K562 (cell line): ENCODE results near the gene LAMTOR4. TPM values are rescaled to one million over a fixed set of nuclear protein-coding genes. Genes with fewer than 3 reads are reported as not detected.

ENCODE experiments used
- ATAC-seq: fragments of 200-7000 bp; cut with Tn5 transposase; 3 replicates; pipeline ENCODE4 v1.9.1; 2020; ENCODE audit warnings: moderate library complexity
- BruUV-seq: library from RNA; stranded (reverse); fragments of 400-500 nt; replicated peaks from 2 replicates; lab custom pipeline; 2021; lab: Mats Ljungman, UMichigan
- CTCF ChIA-PET: fragments of 300-600 bp; formaldehyde crosslinking; extraction: SDS; loops from one replicate; lab custom pipeline; 2021; ENCODE audit warnings: low intra/inter-chr PET ratio; lab: Yijun Ruan, JAX
- POLR2A ChIA-PET: fragments of 300-600, 350-650 bp; sonication (Branson Sonifier 250); formaldehyde crosslinking; extraction: SDS; loops from one replicate; lab custom pipeline; 2021; ENCODE audit warnings: antibody characterized with exemption, inconsistent platforms; lab: Yijun Ruan, JAX
- DNase-seq, 4 experiments: peaks; one replicate each; pipeline versions ENCODE4 v3.0.0 to v3.0.0-alpha.2; 2011 to 2018; ENCODE audit warnings: low spot score in 3 of 4, mixed read lengths in 3 of 4; ENCODE audit errors: extremely low read depth in 1 of 4
- FAIRE-seq: peaks from 2 replicates; lab custom pipeline; 2011; peaks lifted over from hg19 to GRCh38; lab: Jason Lieb, UNC
- H2AFZ ChIP-seq: 2 replicates; pipeline ENCODE4 v1.6.0; 2011; ENCODE audit warnings: low read depth, low read length, control low read depth, inconsistent platforms
- H3K27ac ChIP-seq: fragments of 200-600 bp; 3 replicates; pipeline ENCODE4 v1.8.0; 2011; ENCODE audit warnings: low read depth, mild to moderate bottlenecking, control low read depth, inconsistent platforms, low read length, moderate library complexity, mixed read lengths; ENCODE audit errors: extremely low read depth
- H3K27me3 ChIP-seq, 2 experiments: fragments of 300-600 bp in 1 of 2; 2 replicates in 1 of 2; 3 replicates in 1 of 2; pipeline versions ENCODE4 v1.6.0 to v1.8.0; 2011; ENCODE audit warnings: inconsistent platforms in 2 of 2, low read length in 2 of 2, mild to moderate bottlenecking in 1 of 2, mixed read lengths in 1 of 2, moderate library complexity in 1 of 2; ENCODE audit not compliant: control insufficient read depth in 2 of 2, insufficient read depth in 2 of 2
- H3K36me3 ChIP-seq: fragments of 300-600 bp; 3 replicates; pipeline ENCODE4 v1.8.0; 2011; ENCODE audit warnings: mild to moderate bottlenecking, low read length, inconsistent platforms; ENCODE audit not compliant: control insufficient read depth, insufficient read depth
- H3K4me1 ChIP-seq, 2 experiments: fragments of 200-600 bp in 1 of 2; replicated peaks in 1 of 2; 2 replicates in 1 of 2; 3 replicates in 1 of 2; pipeline versions ENCODE4 v1.5.1 to v1.8.0; 2011; ENCODE audit warnings: inconsistent platforms in 2 of 2, low read length in 2 of 2, mild to moderate bottlenecking in 1 of 2, mixed read lengths in 1 of 2, moderate library complexity in 1 of 2; ENCODE audit not compliant: control insufficient read depth in 2 of 2, insufficient read depth in 2 of 2
- H3K4me2 ChIP-seq: 2 replicates; pipeline ENCODE4 v1.6.1; 2011; ENCODE audit warnings: low read length, control low read depth, inconsistent platforms, mixed read lengths; ENCODE audit not compliant: insufficient read depth
- H3K4me3 ChIP-seq: fragments of 200-600 bp; sonication (generic), shearing (Covaris generic); 2 replicates; pipeline ENCODE4 v1.5.1; 2016; ENCODE audit warnings: control low read depth, inconsistent platforms
- H3K79me2 ChIP-seq: fragments of 200-600 bp; 3 replicates; pipeline ENCODE4 v1.8.0; 2011; ENCODE audit warnings: low read length, inconsistent platforms; ENCODE audit not compliant: control insufficient read depth, insufficient read depth
- H3K9ac ChIP-seq, 2 experiments: 2 replicates each; pipeline versions ENCODE4 v1.6.0 to v1.6.1; 2011; ENCODE audit warnings: low read depth in 2 of 2, low read length in 2 of 2, control low read depth in 1 of 2, inconsistent platforms in 1 of 2, mild to moderate bottlenecking in 1 of 2, mixed read lengths in 1 of 2; ENCODE audit not compliant: insufficient read depth in 1 of 2
- H3K9me1 ChIP-seq: one replicate; pipeline ENCODE4 v1.6.0; 2011; ENCODE audit warnings: inconsistent platforms, mild to moderate bottlenecking, low read length, moderate library complexity; ENCODE audit not compliant: control insufficient read depth, insufficient read depth
- H3K9me3 ChIP-seq: replicated peaks from 2 replicates; pipeline ENCODE4 v1.5.1; 2011; ENCODE audit warnings: low read depth, low read length, inconsistent platforms; ENCODE audit not compliant: control insufficient read depth, insufficient read depth
- H4K20me1 ChIP-seq: replicated peaks from 2 replicates; pipeline ENCODE4 v1.6.1; 2011; ENCODE audit warnings: low read length, inconsistent platforms, mixed read lengths; ENCODE audit not compliant: control insufficient read depth, insufficient read depth
- BHLHE40 ChIP-seq: IDR thresholded peaks from 2 replicates; pipeline ENCODE4 v1.6.1; 2011; ENCODE audit warnings: low read length, improper control_type of control experiment
- FOXO4 ChIP-seq: fragments of 450-650 bp; formaldehyde crosslinking; IDR thresholded peaks from 2 replicates; pipeline ENCODE4 v1.4.0; 2020; ENCODE audit warnings: mild to moderate bottlenecking, moderate library complexity
- GMEB1 ChIP-seq: fragments of 250-450 bp; sonication (Bioruptor Pico); IDR thresholded peaks from 2 replicates; pipeline ENCODE4 v1.4.0; 2020; ENCODE audit warnings: mild to moderate bottlenecking
- IRF2 ChIP-seq: sonication (generic); formaldehyde crosslinking; IDR thresholded peaks from 2 replicates; pipeline ENCODE4 v1.8.1; 2022; ENCODE audit warnings: mild to moderate bottlenecking, missing genetic modification reagents
- MAX ChIP-seq: sonication (generic); formaldehyde crosslinking; IDR thresholded peaks from 2 replicates; pipeline ENCODE4 v1.9.0; 2022; ENCODE audit warnings: mild to moderate bottlenecking, missing genetic modification reagents
- MTA1 ChIP-seq: fragments of 450-650 bp; IDR thresholded peaks from 2 replicates; pipeline ENCODE4 v1.6.1; 2017; ENCODE audit warnings: borderline replicate concordance
- MTA2 ChIP-seq: fragments of 450-650 bp; IDR thresholded peaks from 2 replicates; pipeline ENCODE4 v1.6.1; 2016; ENCODE audit warnings: low read depth
- NR3C1 ChIP-seq: sonication (generic); formaldehyde crosslinking; IDR thresholded peaks from 2 replicates; pipeline ENCODE4 v1.8.1; 2022; ENCODE audit warnings: missing genetic modification reagents
- SMAD2 ChIP-seq: fragments of 150-350 bp; IDR thresholded peaks from 2 replicates; pipeline ENCODE4 v1.6.1; 2014; ENCODE audit warnings: low read depth, mild to moderate bottlenecking, low read length
- ZBTB33 ChIP-seq: sonication (generic); formaldehyde crosslinking; IDR thresholded peaks from 2 replicates; pipeline ENCODE4 v1.8.1; 2023; ENCODE audit warnings: mild to moderate bottlenecking, missing genetic modification reagents
- ZKSCAN8 ChIP-seq: fragments of 200-800 bp; sonication (Bioruptor generic); IDR thresholded peaks from 2 replicates; pipeline ENCODE4 v1.6.1; 2016; ENCODE audit warnings: missing genetic modification characterization, missing compliant biosample characterization
- WGBS: fragments of 100-300 bp; shearing (Covaris generic); methylation state at CpG from one replicate; pipeline ENCODE4 v1.1.6; 2016; ENCODE audit warnings: low coverage, mixed read lengths; ENCODE audit not compliant: insufficient coverage; ENCODE audit errors: missing lambda C conversion rate; 5-methylcytosine and 5-hydroxymethylcytosine counted together
- in situ Hi-C: fragments of 300-500 bp; cut with MboI; formaldehyde crosslinking; loops from 4 replicates; pipeline ENCODE4 v1.15.0; 2018; ENCODE audit warnings: inconsistent platforms, mixed read lengths
- intact Hi-C: fragments of 100-400 bp; cut with micrococcal nuclease; formaldehyde crosslinking; loops from 2 replicates; pipeline ENCODE4 v1.14.2; 2022
- polyA plus RNA-seq, 8 experiments: library from polyadenylated mRNA; depleted of rRNA in 4 of 8; stranded (reverse) in 5 of 8; unstranded in 3 of 8; fragments of >200 nt; fragmentation: Nextera tagmentation in 2 of 8; fragmentation: Illumina TruSeq in 1 of 8; extraction: Ambion mirVana in 2 of 8; extraction: Trizol in 1 of 8; gene quantifications; 2 replicates each; pipeline versions ENCODE4 v1.2.1 to v1.2.3, GENCODE V29; 2011 to 2014; ENCODE audit warnings: inconsistent platforms in 1 of 8, missing spikeins in 1 of 8
- total RNA-seq, 7 experiments: library from RNA; depleted of rRNA in 6 of 7; stranded (reverse); fragments of >200 nt in 6 of 7; fragmentation: Illumina TruSeq in 2 of 7; extraction: Trizol in 2 of 7; gene quantifications; 2 replicates each; pipeline versions ENCODE4 v1.2.1 to v1.2.3, GENCODE V29; 2011 to 2021; ENCODE audit warnings: low replicate concordance in 1 of 7
- TF ChIP-seq, protein P1 (sequence below): sonication (generic); formaldehyde crosslinking; IDR thresholded peaks from 2 replicates; pipeline ENCODE4 v1.9.0; 2022; ENCODE audit warnings: mild to moderate bottlenecking, missing genetic modification reagents
- TF ChIP-seq, protein P2 (sequence below): fragments of 250-450 bp; sonication (Bioruptor Pico); IDR thresholded peaks from 2 replicates; pipeline ENCODE4 v1.8.0; 2022; ENCODE audit warnings: inconsistent platforms, mild to moderate bottlenecking, moderate library complexity, borderline replicate concordance

The LAMTOR4 gene
- total and polyA plus RNA-seq, 9 of the 15 experiments (the other 6 are each of a cell fraction or from before 2014, with no cell fraction given): 79.6 to 314 (median 195) TPM

- TF ChIP-seq ZKSCAN8 (CRISPR knock-in tag): peak; percentile 94
Measured at GRCh38 chr7:100120733-100121036, 28.0 kb upstream of the LAMTOR4 start (continued).

- in situ Hi-C loops: no loop called here
- intact Hi-C loops: no loop called here
- H3K27me3 ChIP-seq: no peaks in the 10 kb centered on the region
- 0 out of 2 replicates have a peak, but pooled peaks cover 4% of the 10 kb centered on the region for H4K20me1 ChIP-seq
- FAIRE-seq: no peak
- H3K4me2 ChIP-seq: peak overlapping the region; percentile 36
- peaks cover 36% of the 10 kb centered on the region for H3K79me2 ChIP-seq
- H3K27ac ChIP-seq: peak overlapping the region; percentile 65
- no peaks in the 10 kb centered on the region; the same call in 2 of the 3 replicates for H3K36me3 ChIP-seq
- H3K4me1 ChIP-seq: peaks cover 35 to 64% of the 10 kb centered on the region in 2 experiments
- WGBS: 39% methylated on average over 12 of the region's 13 CpGs
- H3K9me3 ChIP-seq: no peaks in the 10 kb centered on the region
- peak in 2 of 4 experiments; percentile 13 to 49 for DNase-seq
- H3K9me1 ChIP-seq: no peaks in the 10 kb centered on the region
- no TSS peak for BruUV-seq
- ATAC-seq: no peak
- peak overlapping the region; percentile 71 for H2AFZ ChIP-seq
- peak overlapping the region in 1 of 2 experiments; percentile 85; a peak in 3 of 4 replicates for H3K9ac ChIP-seq
- H3K4me3 ChIP-seq: no peak overlapping the region
- ChIA-PET CTCF (no interaction called here), POLR2A (interaction anchor here (0.6 to 5.7 kb wide), 4 partner anchors 21 to 617 kb away, joined by 3 to 45 read pairs (median 4); partner anchors contain the start of genes AP4M1, MCM7 and ZNF3)
- TF ChIP-seq MTA2 (no peak), NR3C1 (no peak), ZBTB33 (CRISPR knock-in tag) (no peak), MAX (no peak), FOXO4 (no peak), BHLHE40 (peak; percentile 81), IRF2 (no peak), MTA1 (no peak), SMAD2 (no peak), GMEB1 (no peak)
- TF ChIP-seq, protein P1, sequence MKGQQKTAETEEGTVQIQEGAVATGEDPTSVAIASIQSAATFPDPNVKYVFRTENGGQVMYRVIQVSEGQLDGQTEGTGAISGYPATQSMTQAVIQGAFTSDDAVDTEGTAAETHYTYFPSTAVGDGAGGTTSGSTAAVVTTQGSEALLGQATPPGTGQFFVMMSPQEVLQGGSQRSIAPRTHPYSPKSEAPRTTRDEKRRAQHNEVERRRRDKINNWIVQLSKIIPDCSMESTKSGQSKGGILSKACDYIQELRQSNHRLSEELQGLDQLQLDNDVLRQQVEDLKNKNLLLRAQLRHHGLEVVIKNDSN (CRISPR knock-in tag): no peak
- TF ChIP-seq, protein P2, sequence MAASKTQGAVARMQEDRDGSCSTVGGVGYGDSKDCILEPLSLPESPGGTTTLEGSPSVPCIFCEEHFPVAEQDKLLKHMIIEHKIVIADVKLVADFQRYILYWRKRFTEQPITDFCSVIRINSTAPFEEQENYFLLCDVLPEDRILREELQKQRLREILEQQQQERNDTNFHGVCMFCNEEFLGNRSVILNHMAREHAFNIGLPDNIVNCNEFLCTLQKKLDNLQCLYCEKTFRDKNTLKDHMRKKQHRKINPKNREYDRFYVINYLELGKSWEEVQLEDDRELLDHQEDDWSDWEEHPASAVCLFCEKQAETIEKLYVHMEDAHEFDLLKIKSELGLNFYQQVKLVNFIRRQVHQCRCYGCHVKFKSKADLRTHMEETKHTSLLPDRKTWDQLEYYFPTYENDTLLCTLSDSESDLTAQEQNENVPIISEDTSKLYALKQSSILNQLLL (CRISPR knock-in tag): no peak
Measured at GRCh38 chr7:100122067-100122466, 26.7 kb upstream of the LAMTOR4 start.
